ENCODE data around the gene ATXN2L.

The ATXN2L gene

DNA sequence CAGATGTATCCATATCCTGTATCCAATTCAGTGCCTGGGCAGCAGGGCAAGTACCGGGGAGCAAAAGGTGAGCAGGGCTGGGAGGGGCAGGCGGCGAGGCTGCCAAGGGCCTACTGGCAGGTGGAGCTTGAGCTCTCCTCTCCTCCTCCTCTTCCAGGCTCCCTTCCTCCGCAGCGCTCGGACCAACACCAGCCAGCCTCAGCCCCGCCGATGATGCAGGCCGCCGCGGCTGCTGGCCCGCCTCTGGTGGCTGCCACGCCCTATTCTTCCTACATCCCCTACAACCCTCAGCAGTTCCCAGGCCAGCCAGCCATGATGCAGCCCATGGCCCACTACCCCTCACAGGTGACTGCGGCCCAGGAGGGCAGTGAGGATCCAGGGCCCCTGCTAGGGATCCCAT lies 11.6 kb downstream of the ATXN2L start:
- H3K9me3 Mint-ChIP-seq (ENCODE audit: low read depth), result no peaks in the 10 kb centered on the region
- no peak overlapping the region for H3K27ac Mint-ChIP-seq
- no peaks in the 10 kb centered on the region for H3K27me3 Mint-ChIP-seq
- peaks cover 7% of the 10 kb centered on the region for H3K36me3 Mint-ChIP-seq
- H3K4me1 Mint-ChIP-seq (ENCODE audit: low read depth), result peaks cover 12% of the 10 kb centered on the region
- no peak overlapping the region for H3K4me3 Mint-ChIP-seq

DNA sequence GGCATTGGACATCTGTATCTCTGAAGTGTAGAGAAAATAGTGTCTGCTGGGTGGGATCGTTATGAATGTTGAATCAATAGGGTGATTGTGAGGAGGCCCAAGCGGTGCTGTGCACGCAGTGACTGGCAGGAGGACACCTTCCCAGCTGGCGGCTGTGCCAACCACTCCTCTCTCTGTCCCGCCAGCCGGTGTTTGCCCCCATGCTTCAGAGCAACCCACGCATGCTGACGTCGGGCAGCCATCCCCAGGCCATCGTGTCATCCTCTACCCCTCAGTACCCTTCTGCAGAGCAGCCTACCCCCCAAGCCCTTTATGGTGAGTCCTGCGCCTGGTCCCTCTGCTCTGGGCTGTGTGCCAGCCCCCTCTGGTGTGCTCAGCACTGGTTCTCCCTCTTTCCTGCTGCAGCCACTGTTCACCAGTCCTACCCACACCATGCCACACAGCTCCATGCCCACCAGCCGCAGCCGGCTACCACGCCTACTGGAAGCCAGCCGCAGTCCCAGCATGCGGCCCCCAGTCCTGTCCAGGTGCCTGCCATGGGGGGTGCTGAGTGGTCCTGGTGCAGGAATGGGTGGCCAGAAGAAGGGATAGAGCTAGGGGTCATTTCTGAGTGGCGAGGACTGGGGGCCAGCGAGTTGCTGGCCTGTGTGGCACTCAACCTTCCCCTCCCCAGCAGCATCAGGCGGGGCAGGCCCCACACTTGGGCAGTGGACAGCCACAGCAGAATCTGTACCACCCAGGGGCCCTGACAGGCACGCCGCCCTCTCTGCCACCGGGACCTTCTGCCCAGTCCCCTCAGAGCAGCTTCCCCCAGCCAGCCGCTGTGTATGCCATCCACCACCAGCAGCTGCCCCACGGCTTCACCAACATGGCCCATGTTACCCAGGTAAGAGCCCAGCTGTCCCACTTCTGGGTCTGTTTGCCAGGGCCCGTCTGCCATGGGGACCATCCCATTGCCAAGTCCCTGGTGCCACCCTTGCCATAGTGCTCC lies 12.4 kb downstream of the ATXN2L start:
- no peak overlapping the region for H3K4me3 Mint-ChIP-seq
- no peaks in the 10 kb centered on the region for H3K27me3 Mint-ChIP-seq
- H3K9me3 Mint-ChIP-seq (ENCODE audit: low read depth), result no peaks in the 10 kb centered on the region
- peaks cover 10% of the 10 kb centered on the region for H3K4me1 Mint-ChIP-seq (ENCODE audit: low read depth)
- peak overlapping the region; percentile 34 for H3K27ac Mint-ChIP-seq
- H3K36me3 Mint-ChIP-seq, result peaks cover 7% of the 10 kb centered on the region

DNA sequence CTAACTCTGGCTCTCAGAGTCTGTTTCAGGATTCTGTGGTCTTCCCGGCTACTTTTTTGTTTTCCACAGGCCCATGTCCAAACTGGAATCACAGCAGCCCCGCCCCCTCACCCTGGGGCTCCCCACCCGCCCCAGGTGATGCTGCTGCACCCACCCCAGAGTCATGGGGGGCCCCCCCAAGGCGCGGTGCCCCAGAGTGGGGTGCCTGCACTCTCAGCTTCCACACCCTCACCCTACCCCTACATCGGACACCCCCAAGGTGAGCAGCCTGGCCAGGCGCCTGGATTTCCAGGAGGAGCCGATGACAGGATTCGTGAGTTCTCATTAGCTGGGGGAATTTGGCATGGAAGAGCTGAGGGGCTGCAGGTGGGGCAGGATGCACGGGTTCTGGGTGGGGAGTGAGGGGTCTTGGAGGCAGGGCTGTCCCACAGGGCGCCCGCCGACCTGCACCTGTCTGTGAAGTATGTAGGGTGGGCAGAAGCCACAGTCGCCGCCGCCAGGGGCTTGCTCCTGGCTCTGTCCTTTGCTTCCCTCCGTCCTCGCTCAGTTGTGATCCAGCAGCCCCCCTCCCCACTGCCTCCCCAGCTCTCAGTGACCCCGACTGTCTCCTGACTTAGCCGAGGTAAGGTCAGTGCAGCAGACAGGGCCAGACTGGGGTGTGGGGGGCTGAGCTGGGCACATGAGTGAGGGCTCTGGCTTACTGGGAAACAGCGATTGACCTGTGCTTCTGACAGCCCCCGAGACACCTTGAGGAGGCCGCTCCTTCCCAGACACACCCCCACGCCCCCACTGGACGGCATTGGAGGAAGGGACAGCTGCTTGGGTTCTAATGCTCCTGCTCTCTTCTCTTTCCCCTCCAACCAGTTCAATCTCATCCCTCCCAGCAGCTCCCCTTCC lies 13.3 kb downstream of the ATXN2L start:
- Mint-ChIP-seq H3K4me3 (no peak overlapping the region), H3K27ac (no peak overlapping the region)

DNA sequence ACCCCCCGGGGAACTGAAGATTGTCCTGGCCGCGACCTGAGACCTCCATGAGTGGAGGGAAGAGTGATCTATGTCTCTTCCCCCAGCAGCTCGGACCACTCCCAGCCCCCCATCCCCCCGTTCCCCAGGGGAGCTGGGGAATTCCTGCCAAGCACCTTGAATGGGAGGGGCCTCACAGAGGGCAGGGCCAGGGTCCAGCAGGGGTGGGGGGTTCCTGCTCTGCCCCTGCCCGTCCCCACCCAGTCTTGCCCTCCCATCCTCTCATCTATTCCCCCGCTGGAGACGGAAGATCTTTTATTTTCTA lies 13.9 kb downstream of the ATXN2L start:
- H3K27me3 Mint-ChIP-seq, result no peaks in the 10 kb centered on the region
- H3K9me3 Mint-ChIP-seq (ENCODE audit: low read depth), result no peaks in the 10 kb centered on the region
- no peak overlapping the region for H3K4me3 Mint-ChIP-seq
- H3K36me3 Mint-ChIP-seq, result peaks cover 7% of the 10 kb centered on the region
- no peak overlapping the region for H3K27ac Mint-ChIP-seq
- peaks cover 6% of the 10 kb centered on the region for H3K4me1 Mint-ChIP-seq (ENCODE audit: low read depth)

More for the DNA sequence above, 13.3 kb downstream of the ATXN2L start:
- Mint-ChIP-seq H3K27me3 (no peaks in the 10 kb centered on the region), H3K4me1 (ENCODE audit: low read depth) (peaks cover 6% of the 10 kb centered on the region), H3K9me3 (ENCODE audit: low read depth) (no peaks in the 10 kb centered on the region), H3K36me3 (peaks cover 7% of the 10 kb centered on the region)

DNA sequence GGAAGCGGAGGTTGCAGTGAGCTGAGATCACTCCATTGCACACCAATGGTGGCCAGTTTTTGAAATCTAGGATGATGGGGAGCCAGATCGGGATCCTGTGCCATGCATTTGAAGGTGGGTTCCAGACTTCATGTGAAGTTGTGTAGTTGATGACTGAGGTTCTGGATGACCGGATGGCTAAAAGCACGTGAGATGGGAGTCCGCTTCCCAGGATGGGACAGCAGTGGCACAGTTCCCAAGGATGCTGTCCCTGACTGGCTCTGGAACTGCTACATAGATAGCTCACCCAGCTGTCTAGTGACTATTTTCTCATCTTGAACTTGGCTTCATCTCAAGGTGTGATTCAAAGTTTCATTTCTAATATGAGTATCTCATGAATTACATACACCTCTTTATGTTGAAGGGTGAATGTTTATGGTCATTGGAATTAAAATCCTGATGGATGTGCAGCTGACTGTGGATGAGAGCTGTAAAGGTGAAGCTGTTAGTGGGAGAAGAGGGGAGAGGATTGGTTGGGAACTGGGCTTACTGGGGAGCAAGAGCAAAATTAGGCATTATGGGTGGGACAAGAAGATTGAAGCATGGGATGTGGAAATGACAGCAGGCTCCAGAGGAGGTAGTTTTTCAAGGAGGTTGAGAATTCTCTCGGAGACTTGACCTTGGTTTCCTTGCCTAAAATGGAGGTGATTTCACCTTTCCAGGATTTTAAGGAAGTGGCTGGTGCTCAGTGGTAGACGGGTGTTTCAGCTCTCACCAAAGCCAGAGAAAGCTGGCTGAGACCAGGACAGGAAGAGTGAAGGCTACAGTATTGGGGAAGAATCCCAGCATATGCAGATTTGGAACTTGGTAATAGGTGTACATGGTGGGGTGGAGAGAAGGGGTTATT lies 15.1 kb downstream of the ATXN2L start:
- H3K27ac Mint-ChIP-seq, result peak overlapping the region; percentile 83
- no peaks in the 10 kb centered on the region for H3K9me3 Mint-ChIP-seq (ENCODE audit: low read depth)
- no peaks in the 10 kb centered on the region for H3K27me3 Mint-ChIP-seq
- no peak overlapping the region for H3K4me3 Mint-ChIP-seq
- peaks cover 6% of the 10 kb centered on the region for H3K4me1 Mint-ChIP-seq (ENCODE audit: low read depth)
- peaks cover 6% of the 10 kb centered on the region for H3K36me3 Mint-ChIP-seq

DNA sequence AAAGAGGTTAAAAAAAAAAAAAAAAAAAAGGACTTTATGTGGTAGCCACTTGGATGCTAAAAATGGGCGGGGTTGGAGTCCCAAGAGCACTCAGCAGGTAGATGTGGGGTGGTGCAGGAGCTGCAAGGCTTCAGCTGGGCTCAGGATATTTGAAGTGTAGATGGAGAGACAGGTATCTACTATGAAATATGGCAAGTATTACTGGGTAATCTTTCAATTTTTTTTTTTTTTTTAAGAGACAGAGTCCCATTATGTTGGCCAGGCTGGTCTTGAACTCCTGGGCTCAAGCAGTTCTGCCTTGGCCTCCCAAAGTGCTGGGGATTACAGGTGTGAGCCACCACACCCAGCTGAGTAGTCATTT lies 15.7 kb downstream of the ATXN2L start:
- Mint-ChIP-seq H3K4me3 (no peak overlapping the region), H3K36me3 (peaks cover 6% of the 10 kb centered on the region), H3K27me3 (no peaks in the 10 kb centered on the region)

DNA sequence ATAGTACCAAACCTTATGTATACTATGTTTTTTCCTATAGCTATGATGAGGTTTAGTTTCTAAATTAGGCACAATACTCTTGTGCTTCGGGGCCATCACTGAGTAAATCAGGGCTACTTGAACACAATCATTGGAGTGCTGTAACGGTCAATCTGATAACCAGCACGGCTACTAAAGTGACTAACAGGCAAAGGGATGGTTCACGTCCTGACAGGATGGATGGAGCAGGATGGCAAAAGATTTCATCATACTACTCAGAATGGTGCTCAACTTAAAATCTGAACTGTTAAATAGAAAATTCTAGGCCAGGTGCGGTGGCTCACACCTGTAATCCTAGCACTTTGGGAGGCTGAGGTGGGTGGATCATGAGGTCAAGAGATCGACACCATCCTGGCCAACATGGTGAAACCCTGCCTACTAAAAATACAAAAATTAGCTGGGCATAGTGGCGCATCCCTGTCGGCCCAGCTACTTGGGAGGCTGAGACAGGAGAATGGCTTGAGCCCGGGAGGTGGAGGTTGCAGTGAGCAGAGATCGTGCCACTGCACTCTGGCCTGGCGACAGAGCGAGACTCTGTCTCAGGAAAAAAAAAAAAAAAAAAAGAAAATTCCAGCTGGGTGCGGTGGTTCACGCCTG lies 16.3 kb downstream of the ATXN2L start:
- Mint-ChIP-seq H3K4me3 (no peak overlapping the region), H3K36me3 (peaks cover 5% of the 10 kb centered on the region), H3K27me3 (no peaks in the 10 kb centered on the region), H3K9me3 (ENCODE audit: low read depth) (no peaks in the 10 kb centered on the region), H3K27ac (peak overlapping the region; percentile 64), H3K4me1 (ENCODE audit: low read depth) (peaks cover 7% of the 10 kb centered on the region)

More for the DNA sequence above, 15.7 kb downstream of the ATXN2L start:
- H3K27ac Mint-ChIP-seq, result peak overlapping the region; percentile 83
- peaks cover 7% of the 10 kb centered on the region for H3K4me1 Mint-ChIP-seq (ENCODE audit: low read depth)
- no peaks in the 10 kb centered on the region for H3K9me3 Mint-ChIP-seq (ENCODE audit: low read depth)

DNA sequence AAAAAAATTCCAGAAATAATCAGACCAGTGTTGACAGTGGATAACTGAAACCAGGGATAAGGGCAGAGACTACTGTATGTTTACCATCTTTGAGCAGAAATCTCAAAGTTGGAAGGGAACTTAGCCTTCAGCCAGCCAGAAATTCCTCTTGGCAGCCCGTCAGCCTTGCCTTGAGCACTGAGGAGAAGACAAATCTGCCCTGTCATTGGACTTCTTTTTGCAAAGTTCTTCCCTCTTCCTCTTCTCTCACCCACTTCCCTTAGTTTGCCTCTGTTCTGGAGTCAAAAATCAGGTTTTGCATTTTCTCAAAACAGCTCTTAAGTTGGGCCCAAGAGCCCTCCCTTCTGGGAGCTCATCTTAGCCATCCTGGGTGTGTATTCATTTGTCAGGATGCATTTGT lies 17.1 kb downstream of the ATXN2L start:
- Mint-ChIP-seq H3K9me3 (ENCODE audit: low read depth) (no peaks in the 10 kb centered on the region), H3K27ac (peak overlapping the region; percentile 54), H3K36me3 (peaks cover 5% of the 10 kb centered on the region), H3K27me3 (no peaks in the 10 kb centered on the region), H3K4me1 (ENCODE audit: low read depth) (peaks cover 14% of the 10 kb centered on the region), H3K4me3 (no peak overlapping the region)

DNA sequence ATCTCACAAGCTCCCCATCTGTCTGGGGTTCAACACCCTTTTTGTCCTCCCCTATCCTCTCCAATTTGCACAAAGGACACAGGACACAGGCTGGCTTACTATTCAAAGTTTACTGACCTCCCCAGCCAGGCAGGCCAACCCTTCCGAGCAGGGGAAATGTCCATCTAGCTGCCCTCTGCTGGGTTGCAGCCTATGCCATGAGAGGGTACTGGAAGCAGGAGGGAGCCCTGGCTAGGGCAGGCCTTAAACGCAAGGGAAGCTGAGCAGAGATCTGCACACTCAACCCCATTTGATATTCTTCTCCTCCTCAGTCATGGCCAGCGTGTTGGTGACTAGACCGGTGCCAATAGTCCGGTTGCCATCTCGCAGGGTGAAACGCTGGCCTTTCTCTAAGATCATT lies 19.9 kb downstream of the ATXN2L start:
- Mint-ChIP-seq H3K4me3 (peak overlapping the region; percentile 44), H3K9me3 (ENCODE audit: low read depth) (no peaks in the 10 kb centered on the region), H3K36me3 (peaks cover 11% of the 10 kb centered on the region), H3K27me3 (no peaks in the 10 kb centered on the region), H3K4me1 (ENCODE audit: low read depth) (peaks cover 32% of the 10 kb centered on the region), H3K27ac (no peak overlapping the region)

DNA sequence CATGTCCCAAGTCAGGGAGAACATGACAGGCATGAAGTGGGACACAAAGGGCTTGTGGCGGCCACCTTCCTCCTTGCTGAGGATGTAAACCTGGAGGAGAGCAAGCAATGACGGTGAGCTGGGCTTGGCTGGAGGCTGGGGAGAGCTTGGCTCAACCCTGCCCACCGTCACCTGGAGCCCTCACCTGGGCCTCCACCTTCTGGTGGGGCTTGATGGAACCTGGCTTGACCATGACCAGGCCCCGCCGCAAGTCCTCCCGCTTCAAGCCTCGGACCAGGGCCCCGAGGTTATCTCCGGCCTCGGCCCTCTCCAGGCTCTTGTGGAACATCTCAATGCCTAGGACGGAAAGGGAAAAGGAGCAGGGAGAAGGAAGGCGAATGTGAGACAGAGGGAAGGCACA lies 21.0 kb downstream of the ATXN2L start:
- no peaks in the 10 kb centered on the region for H3K27me3 Mint-ChIP-seq
- peaks cover 9% of the 10 kb centered on the region for H3K36me3 Mint-ChIP-seq
- H3K4me3 Mint-ChIP-seq, result peak overlapping the region; percentile 97
- H3K9me3 Mint-ChIP-seq (ENCODE audit: low read depth), result no peaks in the 10 kb centered on the region
- H3K4me1 Mint-ChIP-seq (ENCODE audit: low read depth), result peaks cover 29% of the 10 kb centered on the region
- H3K27ac Mint-ChIP-seq, result no peak overlapping the region

DNA sequence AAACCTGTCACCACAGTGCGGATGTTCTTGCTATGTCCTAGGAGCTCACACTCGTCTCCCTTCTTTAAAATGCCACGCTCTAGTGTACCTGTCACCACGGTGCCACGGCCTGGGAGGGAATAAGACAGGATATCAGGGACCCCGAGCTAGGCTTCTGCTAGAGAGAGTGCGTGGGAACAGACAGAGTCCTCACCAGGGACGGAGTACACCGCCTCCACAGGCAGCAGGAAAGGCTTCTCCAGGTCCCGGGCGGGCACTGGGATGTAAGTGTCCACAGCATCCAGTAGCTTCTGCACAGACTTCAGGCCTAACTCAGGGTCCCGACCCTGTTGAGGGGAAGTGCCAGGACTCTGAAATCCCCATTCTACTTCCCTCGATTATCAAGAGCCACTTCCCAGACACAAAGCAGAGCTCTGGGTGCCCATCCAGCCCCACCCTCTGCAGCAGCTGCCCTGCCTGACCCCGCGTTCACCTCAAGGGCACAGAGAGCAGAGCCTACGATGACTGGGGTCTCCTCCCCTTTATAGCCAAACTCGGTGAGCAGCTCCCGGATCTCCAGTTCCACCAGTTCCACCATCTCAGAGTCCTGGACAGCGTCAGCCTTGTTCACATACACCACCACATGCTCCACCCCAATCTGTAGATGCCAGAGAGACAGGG lies 21.6 kb downstream of the ATXN2L start:
- H3K27ac Mint-ChIP-seq, result no peak overlapping the region
- peaks cover 30% of the 10 kb centered on the region for H3K4me1 Mint-ChIP-seq (ENCODE audit: low read depth)
- peak overlapping the region; percentile 97 for H3K4me3 Mint-ChIP-seq
- H3K36me3 Mint-ChIP-seq, result peaks cover 9% of the 10 kb centered on the region
- no peaks in the 10 kb centered on the region for H3K27me3 Mint-ChIP-seq
- H3K9me3 Mint-ChIP-seq (ENCODE audit: low read depth), result no peaks in the 10 kb centered on the region

DNA sequence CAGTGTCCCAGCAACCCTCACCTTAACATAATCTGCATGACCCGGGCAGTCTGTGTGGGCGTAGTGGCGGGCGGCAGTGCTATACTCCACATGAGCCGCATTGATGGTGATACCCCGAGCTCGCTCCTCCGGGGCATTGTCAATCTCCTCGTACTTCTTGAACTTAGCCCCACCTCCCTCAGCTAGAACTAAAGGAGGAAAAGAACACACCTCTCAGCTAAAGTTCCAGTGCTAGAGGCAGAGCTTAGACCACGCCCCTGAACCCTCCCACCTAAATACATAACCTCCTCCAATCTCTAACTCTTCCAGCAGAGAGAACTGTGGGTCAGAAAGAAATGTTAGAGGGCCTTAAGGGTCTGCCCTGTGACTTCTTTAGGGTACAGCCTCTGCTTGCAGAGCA lies 22.5 kb downstream of the ATXN2L start:
- Mint-ChIP-seq H3K36me3 (peaks cover 9% of the 10 kb centered on the region), H3K27ac (peak overlapping the region; percentile 96), H3K4me1 (ENCODE audit: low read depth) (peaks cover 30% of the 10 kb centered on the region), H3K27me3 (no peaks in the 10 kb centered on the region), H3K4me3 (peak overlapping the region; percentile 97), H3K9me3 (ENCODE audit: low read depth) (no peaks in the 10 kb centered on the region)

DNA sequence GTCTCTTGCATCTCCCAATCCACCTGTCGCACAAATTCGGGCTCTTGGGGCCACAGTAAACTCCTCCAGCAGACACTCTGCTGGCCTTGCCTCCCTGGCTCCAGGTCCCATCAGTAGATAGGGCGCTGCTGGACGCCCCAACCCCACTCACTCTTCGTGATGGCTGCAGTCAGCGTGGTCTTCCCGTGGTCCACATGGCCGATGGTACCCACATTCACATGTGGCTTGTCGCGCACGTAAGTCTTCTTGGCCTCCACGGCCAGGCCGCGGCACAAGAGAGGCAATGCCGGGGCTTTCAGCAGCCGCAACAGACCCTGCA lies 22.9 kb downstream of the ATXN2L start:
- no peaks in the 10 kb centered on the region for H3K9me3 Mint-ChIP-seq (ENCODE audit: low read depth)
- H3K36me3 Mint-ChIP-seq, result peaks cover 9% of the 10 kb centered on the region
- H3K27me3 Mint-ChIP-seq, result no peaks in the 10 kb centered on the region
- H3K4me3 Mint-ChIP-seq, result peak overlapping the region; percentile 97
- H3K4me1 Mint-ChIP-seq (ENCODE audit: low read depth), result peaks cover 30% of the 10 kb centered on the region
- H3K27ac Mint-ChIP-seq, result peak overlapping the region; percentile 96

Data from activated naive CD8-positive, alpha-beta T cell (primary cell).